Measurements from ENCODE around the gene EML6.

DNA sequence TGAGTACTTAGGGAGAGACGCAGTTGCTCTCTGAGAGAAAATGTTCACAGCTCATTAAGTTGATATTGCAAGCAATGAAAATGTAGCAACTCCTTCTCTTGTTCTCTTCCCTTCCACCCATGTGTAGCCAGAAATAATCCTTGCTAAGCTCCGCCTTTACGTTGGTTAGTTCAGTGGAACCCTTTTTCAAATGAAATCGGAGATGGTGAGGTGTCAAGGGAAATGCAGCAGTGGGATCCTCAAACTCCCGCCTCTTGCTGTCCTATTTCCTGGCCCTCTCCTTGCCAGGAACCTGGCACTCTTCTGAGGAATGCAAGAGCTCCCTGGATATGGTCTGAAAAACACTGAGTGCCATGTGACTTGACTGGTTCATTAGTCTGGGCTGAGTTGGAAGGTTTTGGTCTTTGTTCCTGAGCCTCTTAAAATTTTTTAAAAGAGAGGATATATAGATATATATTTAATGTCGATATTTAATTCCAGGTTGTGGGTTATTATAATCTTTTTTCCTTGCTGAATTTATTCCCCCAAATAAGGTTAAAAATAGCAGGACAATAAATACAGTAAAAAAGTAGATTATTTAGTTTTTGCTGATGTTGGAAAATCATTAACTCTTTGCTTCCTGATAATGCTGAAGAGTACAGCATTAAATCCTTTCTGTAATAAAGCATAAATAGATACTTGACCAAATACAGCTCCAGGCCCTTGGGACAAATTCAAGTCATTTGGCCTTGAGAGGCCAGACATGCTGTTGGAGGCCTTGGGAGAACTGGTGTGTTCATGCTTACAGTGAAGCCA lies 116.2 kb downstream of the EML6 start:
- TF ChIP-seq, protein P1, sequence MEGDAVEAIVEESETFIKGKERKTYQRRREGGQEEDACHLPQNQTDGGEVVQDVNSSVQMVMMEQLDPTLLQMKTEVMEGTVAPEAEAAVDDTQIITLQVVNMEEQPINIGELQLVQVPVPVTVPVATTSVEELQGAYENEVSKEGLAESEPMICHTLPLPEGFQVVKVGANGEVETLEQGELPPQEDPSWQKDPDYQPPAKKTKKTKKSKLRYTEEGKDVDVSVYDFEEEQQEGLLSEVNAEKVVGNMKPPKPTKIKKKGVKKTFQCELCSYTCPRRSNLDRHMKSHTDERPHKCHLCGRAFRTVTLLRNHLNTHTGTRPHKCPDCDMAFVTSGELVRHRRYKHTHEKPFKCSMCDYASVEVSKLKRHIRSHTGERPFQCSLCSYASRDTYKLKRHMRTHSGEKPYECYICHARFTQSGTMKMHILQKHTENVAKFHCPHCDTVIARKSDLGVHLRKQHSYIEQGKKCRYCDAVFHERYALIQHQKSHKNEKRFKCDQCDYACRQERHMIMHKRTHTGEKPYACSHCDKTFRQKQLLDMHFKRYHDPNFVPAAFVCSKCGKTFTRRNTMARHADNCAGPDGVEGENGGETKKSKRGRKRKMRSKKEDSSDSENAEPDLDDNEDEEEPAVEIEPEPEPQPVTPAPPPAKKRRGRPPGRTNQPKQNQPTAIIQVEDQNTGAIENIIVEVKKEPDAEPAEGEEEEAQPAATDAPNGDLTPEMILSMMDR (IDR thresholded peaks at IDR 0.05 in 4 of 5, conservative IDR thresholded peaks at IDR 0.05 in 1 of 5) = no peak
- TF ChIP-seq POLR2A (IDR thresholded peaks at IDR 0.05) = no peak

All from gastrocnemius medialis (tissue), 4 donors.